Ureter (tissue), 1 donor: ENCODE data around the gene TFDP1. TPM values are rescaled to one million over a fixed set of nuclear protein-coding genes. Genes with fewer than 3 reads are reported as not detected.

Source experiments
- DNase-seq: peaks from one replicate; pipeline ENCODE4 v3.0.0-alpha.2; 2020; ENCODE audit warnings: low spot score
- total RNA-seq: library from RNA; stranded (reverse); gene quantifications from one replicate; pipeline ENCODE4 v1.2.4, GENCODE V29; 2023
- donor health status: DM: yes; HTN: yes; CAD: no.

Gene TFDP1
- total RNA-seq, 1 donor from 2014 or later, result 54.9 TPM

GRCh38 chr13:113650275-113650674 lies 65.7 kb downstream of the TFDP1 start:
- no peak for DNase-seq

- DNase-seq, result no peak
Measured at GRCh38 chr13:113650731-113651148, 66.2 kb downstream of the TFDP1 start.

- no peak for DNase-seq
Measured at GRCh38 chr13:113651511-113652403, 67.2 kb downstream of the TFDP1 start.

GRCh38 chr13:113652404-113653263 lies 68.1 kb downstream of the TFDP1 start:
- no peak for DNase-seq

- no peak for DNase-seq
Measured at GRCh38 chr13:113653264-113654174, 69.0 kb downstream of the TFDP1 start.

- DNase-seq, result no peak
Measured at GRCh38 chr13:113654175-113654560, 69.6 kb downstream of the TFDP1 start.

- DNase-seq, result no peak
Measured at GRCh38 chr13:113654591-113655345, 70.2 kb downstream of the TFDP1 start.

GRCh38 chr13:113655346-113656002 lies 70.9 kb downstream of the TFDP1 start:
- DNase-seq, result no peak

- no peak for DNase-seq
Measured at GRCh38 chr13:113656003-113656588, 71.5 kb downstream of the TFDP1 start.

GRCh38 chr13:113656831-113657671 lies 72.5 kb downstream of the TFDP1 start:
- no peak for DNase-seq

- DNase-seq, result no peak
Measured at GRCh38 chr13:113657851-113658741, 73.5 kb downstream of the TFDP1 start, which contains the start of gene ATP4B. Gene ATP4B (minus strand): TSS chr13:113658198. CDS start chr13:113658144, 54 bp downstream.

GRCh38 chr13:113658836-113659235 lies 74.3 kb downstream of the TFDP1 start:
- DNase-seq, result no peak

GRCh38 chr13:113659337-113659736 lies 74.8 kb downstream of the TFDP1 start:
- no peak for DNase-seq

GRCh38 chr13:113660066-113660465 lies 75.5 kb downstream of the TFDP1 start:
- DNase-seq, result no peak

- no peak for DNase-seq
Measured at GRCh38 chr13:113661509-113661908, 77.0 kb downstream of the TFDP1 start.

GRCh38 chr13:113663934-113664333 lies 79.4 kb downstream of the TFDP1 start:
- DNase-seq, result no peak

GRCh38 chr13:113664751-113665596 lies 80.4 kb downstream of the TFDP1 start:
- DNase-seq, result no peak
